Fibroblast of upper back skin (primary cell): ENCODE measurements around the gene MAP6D1.
A peak's percentile ranks its signal among the peaks of the same experiment; 100 is the strongest.

Experiments
- DNase-seq: peaks from one replicate; pipeline ENCODE4 v3.0.0-alpha.2; 2013

The MAP6D1 gene

GRCh38 chr3:183825456-183826161 is at the start of gene MAP6D1:
Gene MAP6D1, minus strand, starts transcription at chr3:183825577. Its CDS starts 30 bp downstream, at chr3:183825547.
- peak; percentile 58 for DNase-seq

- no peak for DNase-seq
Measured at GRCh38 chr3:183873914-183874313, 48.5 kb upstream of the MAP6D1 start.

- DNase-seq: no peak
Measured at GRCh38 chr3:183871541-183871940, 46.2 kb upstream of the MAP6D1 start.

- no peak for DNase-seq
Measured at GRCh38 chr3:183870563-183870962, 45.2 kb upstream of the MAP6D1 start.

- DNase-seq: no peak
Measured at GRCh38 chr3:183868796-183869195, 43.4 kb upstream of the MAP6D1 start.

- no peak for DNase-seq
Measured at GRCh38 chr3:183862610-183863009, 37.2 kb upstream of the MAP6D1 start.

DNA sequence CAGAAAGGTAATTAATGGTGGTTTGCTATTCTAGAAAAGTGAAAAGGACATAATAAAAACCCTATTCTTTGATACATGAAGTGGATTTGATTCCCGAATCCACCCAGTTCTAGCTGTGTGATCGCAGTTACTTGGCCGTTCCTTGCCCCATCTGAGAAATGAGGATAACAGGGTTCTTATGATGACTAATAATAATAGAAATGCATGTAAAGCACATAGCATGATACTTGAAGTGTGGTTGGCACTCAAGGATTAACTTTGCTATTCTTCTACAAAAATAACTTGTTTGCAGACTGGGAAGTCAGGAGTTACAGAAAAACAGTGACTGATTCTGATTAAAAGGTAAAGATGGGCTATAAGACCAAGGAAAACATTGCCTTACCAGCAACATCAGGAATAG is 32.5 kb upstream of the MAP6D1 start:
- DNase-seq: peak; percentile 10

DNA sequence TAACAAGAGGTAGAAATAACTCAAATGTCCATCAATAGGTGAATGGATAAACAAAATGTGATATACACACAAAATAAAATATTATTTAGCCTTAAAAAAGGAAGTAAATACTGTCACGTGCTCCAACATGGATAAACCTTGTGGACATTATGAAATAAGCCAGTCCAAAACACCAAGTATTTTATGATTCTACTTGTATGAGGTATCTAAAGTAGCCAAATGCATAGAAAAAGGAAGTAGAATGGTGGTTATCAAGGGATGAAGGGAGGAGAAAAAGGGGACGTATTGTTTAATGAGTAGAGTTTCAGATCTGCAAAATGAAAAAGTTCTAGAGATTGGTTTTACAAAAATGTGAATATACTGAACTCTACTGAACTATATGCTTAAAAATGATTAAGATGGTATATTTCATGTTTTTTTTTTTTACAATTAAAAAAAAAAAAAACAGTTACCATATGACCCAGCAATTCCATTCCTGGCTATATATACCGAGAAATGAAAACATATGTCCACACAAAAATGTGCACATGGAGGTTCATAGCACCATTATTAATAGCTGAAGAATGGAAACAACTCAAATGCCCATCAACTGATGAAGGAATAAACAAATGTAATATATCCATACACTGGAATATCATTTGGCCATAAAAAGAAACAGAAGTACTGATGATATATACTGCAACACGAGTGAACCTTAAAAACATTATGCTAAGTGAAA is 29.1 kb upstream of the MAP6D1 start:
- DNase-seq: peak; percentile 10

GRCh38 chr3:183845608-183846288 is 20.4 kb upstream of the MAP6D1 start:
- peak; percentile 71 for DNase-seq

GRCh38 chr3:183845090-183845489 is 19.7 kb upstream of the MAP6D1 start:
- DNase-seq: no peak

DNA sequence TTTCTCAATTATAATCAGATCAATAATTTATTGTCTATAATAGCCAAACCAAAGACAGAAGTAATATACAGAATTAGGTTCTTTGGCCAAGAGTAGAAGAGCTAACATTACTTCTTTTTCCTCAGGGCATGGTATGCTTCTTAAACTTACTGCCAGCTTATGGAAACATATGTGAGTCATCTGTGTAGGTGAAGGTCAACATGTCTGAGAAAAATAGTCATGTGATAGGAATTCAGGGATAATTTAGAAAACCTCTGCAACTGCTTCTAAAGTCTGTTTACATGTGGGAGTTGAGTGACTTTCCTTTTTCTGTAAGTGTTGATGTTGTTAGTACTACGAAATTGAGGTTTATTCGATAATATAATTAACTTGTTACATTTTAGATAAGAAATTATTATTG is 19.2 kb upstream of the MAP6D1 start:
- peak; percentile 85 for DNase-seq

- no peak for DNase-seq
Measured at GRCh38 chr3:183839751-183840150, 14.4 kb upstream of the MAP6D1 start.

- no peak for DNase-seq
Measured at GRCh38 chr3:183837894-183838293, 12.5 kb upstream of the MAP6D1 start.

DNA sequence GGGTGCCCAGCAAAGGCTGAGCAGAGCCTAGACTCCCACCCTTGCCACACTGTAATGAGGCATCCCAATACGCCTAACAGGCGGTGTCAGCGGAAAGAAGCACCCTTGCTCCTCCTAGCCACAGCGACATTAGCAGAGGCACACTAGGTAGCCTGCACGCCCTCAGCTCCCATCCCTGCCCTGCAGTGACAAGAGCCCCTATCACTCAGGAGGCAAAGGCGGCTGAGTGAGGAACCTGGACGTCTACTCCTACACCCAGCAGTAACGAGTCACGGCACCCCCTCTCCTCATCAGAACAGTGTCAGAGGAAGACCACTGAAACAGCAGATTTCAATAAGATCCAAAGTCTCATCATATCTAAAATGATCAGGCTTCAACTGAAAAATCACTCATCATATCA is 12.0 kb upstream of the MAP6D1 start:
- no peak for DNase-seq

DNA sequence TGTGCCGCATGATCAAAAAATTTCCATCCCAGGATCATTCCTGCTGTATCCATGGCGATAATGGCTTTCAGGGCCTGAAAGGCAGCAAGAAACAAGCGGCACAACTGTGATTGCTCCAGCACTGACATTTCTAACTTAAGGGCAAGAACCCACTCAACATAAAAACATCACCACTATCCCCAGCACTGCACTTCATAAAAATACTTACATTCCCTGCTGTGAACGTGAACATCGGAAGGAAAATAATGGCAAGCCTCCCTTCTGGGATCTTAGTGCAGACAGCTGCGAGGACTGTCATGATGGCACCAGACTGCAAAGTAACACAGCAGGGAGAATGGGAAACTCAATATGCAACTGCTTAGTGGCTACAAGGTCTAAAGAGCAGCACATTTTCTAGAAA is 8.1 kb upstream of the MAP6D1 start:
- DNase-seq: no peak

- no peak for DNase-seq
Measured at GRCh38 chr3:183830187-183830586, 4.8 kb upstream of the MAP6D1 start.

- no peak for DNase-seq
Measured at GRCh38 chr3:183829466-183829865, 4.1 kb upstream of the MAP6D1 start.

DNA sequence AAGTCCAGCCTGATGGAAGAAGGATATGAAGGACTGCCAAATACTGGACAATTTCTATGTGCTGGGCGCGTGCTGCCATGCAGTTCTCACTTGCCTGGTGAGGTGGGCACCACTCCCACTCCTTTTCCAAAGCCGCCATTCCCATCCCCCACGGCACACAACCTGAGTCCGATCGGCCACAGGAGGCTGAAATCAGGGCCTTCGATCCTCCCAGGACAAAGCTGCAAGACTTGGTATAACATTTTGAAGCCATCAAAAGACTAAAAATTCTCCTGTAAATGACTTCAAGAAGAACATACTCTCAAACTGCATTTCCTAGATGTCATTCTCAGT is 3.1 kb upstream of the MAP6D1 start:
- DNase-seq: no peak

DNA sequence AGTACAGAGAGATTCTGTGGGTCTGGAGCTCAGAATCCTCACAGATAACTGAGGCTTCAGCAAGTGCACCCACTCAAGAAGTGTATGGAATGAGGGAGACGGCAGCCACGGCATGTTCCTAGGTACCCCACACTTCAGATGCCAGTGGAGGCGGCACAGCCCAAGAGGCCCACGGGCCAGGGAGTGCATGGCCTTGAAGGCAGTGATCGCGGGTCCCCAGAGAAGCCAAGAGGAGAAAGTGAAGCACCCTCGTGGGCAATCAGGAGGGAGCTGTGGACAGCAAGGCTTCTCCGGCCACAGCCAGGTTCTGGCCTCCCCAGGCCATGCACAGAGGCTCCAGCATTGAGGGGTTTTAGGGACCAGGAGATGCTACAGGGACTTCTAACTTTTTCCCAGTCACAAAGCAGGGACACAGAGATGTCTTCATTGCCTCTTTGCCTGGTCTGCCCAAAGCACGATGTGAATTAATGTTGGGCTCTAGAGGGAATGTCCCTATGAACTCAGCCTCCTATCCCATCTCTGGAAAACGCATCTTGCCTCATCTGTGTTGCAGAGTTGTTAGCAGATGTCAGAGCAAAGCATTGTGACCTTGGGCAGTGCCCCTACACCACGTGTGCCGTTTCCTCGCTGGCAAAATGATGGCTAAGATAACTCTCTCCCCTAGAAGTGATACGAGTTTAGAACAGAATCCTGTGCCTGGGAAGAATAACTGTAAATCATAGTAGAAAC is 2.6 kb upstream of the MAP6D1 start:
- no peak for DNase-seq

- DNase-seq: no peak
Measured at GRCh38 chr3:183826448-183827250, 1.3 kb upstream of the MAP6D1 start.

- DNase-seq: no peak
Measured at GRCh38 chr3:183824761-183825455, 469 bp downstream of the MAP6D1 start.

DNA sequence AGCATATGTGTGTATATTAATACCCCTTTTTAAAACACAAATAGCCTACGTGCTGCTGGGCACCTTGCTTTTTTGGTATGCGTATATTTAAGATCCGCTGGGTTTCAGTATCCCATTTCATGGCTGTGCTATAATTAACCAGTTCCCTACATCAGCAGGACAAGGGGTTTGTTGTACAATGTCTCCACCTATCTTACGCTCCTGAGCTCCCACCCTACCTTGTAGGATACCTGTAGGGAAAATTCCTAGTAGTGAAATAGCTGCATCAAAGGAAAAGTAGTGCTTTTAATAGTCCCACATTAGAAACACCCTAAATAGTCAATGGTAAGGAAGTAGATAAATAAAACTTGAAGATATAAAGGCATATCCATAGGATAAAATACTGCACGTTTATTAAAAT is 1.4 kb downstream of the MAP6D1 start:
- no peak for DNase-seq
